Measurements from ENCODE around the gene CLNS1A.
"Not testable (repeated sequence)": the region's sequence is repeated elsewhere in the genome, so short reads cannot be mapped to it uniquely, and the experiment has no call there.

CLNS1A gene

GRCh38 chr11:77637345-77638165, at the start of gene CLNS1A:
TSS of gene CLNS1A (minus strand) at chr11:77637794. CDS start at chr11:77637714, 80 bp downstream.
- peak; percentile 73 to 74 for DNase-seq

- DNase-seq: no peak
Measured at GRCh38 chr11:77687088-77687487, 49.5 kb upstream of the CLNS1A start.

GRCh38 chr11:77677138-77677537, 39.5 kb upstream of the CLNS1A start:
- DNase-seq: no peak

- no peak for DNase-seq
Measured at GRCh38 chr11:77672264-77672663, 34.7 kb upstream of the CLNS1A start.

- no peak for DNase-seq
Measured at GRCh38 chr11:77669848-77670511, 32.4 kb upstream of the CLNS1A start.

GRCh38 chr11:77668760-77669159, 31.2 kb upstream of the CLNS1A start:
- DNase-seq: no peak

GRCh38 chr11:77665240-77665965, 27.8 kb upstream of the CLNS1A start:
- DNase-seq: no peak

- no peak for DNase-seq
Measured at GRCh38 chr11:77661670-77662069, 24.1 kb upstream of the CLNS1A start.

GRCh38 chr11:77660947-77661346, 23.4 kb upstream of the CLNS1A start:
- DNase-seq: no peak

GRCh38 chr11:77658213-77659013, 20.8 kb upstream of the CLNS1A start:
- no peak for DNase-seq

GRCh38 chr11:77656362-77656761, 18.8 kb upstream of the CLNS1A start:
- DNase-seq: no peak

- no peak for DNase-seq
Measured at GRCh38 chr11:77654770-77655434, 17.3 kb upstream of the CLNS1A start.

- DNase-seq: no peak
Measured at GRCh38 chr11:77650123-77650522, 12.5 kb upstream of the CLNS1A start.

- DNase-seq: no peak
Measured at GRCh38 chr11:77647654-77648305, 10.2 kb upstream of the CLNS1A start.

GRCh38 chr11:77644887-77645286, 7.3 kb upstream of the CLNS1A start:
- DNase-seq: no peak

GRCh38 chr11:77642228-77642627, 4.6 kb upstream of the CLNS1A start:
- no peak for DNase-seq

- DNase-seq: no peak
Measured at GRCh38 chr11:77636731-77637344, 756 bp downstream of the CLNS1A start.

- DNase-seq: not testable (repeated sequence)
Measured at GRCh38 chr11:77633926-77634325, 3.7 kb downstream of the CLNS1A start.

- DNase-seq: no peak
Measured at GRCh38 chr11:77630157-77630710, 7.4 kb downstream of the CLNS1A start.

GRCh38 chr11:77619576-77620198, 17.9 kb downstream of the CLNS1A start:
- peak in 1 of 2 donors; percentile 24 for DNase-seq
